ENCODE measurements around the gene TNFAIP8L2. TPM values are rescaled to one million over a fixed set of nuclear protein-coding genes. Genes with fewer than 3 reads are reported as not detected.
"Not testable (repeated sequence)": the region's sequence is repeated elsewhere in the genome, so short reads cannot be mapped to it uniquely, and the experiment has no call there.

TNFAIP8L2 gene
- total and polyA plus RNA-seq, 2 of the 8 experiments (the other 6 are each of a cell fraction or from before 2014, with no cell fraction given), result not detected

DNA sequence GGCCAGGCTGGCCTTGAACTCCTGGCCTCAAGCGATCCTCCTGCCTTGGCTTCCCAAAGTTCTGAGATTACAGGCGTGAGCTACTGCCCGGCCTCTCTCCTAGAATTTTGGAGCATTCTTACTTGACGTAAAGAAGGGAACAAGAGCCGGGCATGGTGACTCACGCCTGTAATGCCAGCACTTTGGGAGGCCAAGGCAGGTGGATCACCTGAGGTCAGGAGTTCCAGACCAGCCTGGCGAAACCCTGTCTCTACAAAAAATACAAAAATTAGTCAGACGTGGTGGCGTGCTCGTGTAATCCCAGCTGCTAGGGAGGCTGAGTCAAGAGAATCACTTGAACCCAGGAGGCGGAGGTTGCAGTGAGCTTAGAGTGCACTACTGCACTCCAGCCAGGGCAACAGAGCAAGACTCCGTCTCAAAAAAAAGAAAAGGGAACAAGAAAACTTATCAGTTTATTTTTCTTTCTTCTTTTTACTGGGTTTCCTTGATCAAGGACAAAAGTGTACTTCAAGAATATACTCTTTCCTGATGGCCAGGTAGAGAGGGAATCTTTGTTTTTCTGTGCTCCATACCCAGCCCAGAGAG is 49.0 kb downstream of the TNFAIP8L2 start:
- WGBS, 2 experiments (ENCODE audit: extremely low coverage in 1 of 2, insufficient coverage in 1 of 2, insufficient read length in 1 of 2, insufficient replicate concordance in 2 of 2, low coverage in 1 of 2, low lambda C conversion rate in 2 of 2, missing lambda C conversion rate in 1 of 2), result 92% methylated on average over 12 of the region's 12 CpGs; no CpG with 5 or more reads in 1 of the 2 experiments
- not testable (repeated sequence) for H3K4me2 ChIP-seq (ENCODE audit: insufficient read depth in 1 of 2, low read depth in 2 of 2, low read length in 2 of 2); H3K9me3 ChIP-seq (ENCODE audit: insufficient read depth in 2 of 2, low read depth in 1 of 2, low read length in 1 of 2); H2BK15ac ChIP-seq (ENCODE audit: low read length); H4K20me1 ChIP-seq (replicated peaks in 1 of 2; ENCODE audit: control insufficient read depth in 1 of 2, insufficient read depth in 2 of 2, low read length in 2 of 2); H3K14ac ChIP-seq (ENCODE audit: insufficient read length); H2AK5ac ChIP-seq (ENCODE audit: low read depth, low read length); H4K5ac ChIP-seq (ENCODE audit: insufficient read length, low read depth, low read length); H3K4me1 ChIP-seq (replicated peaks in 1 of 4; ENCODE audit: control insufficient read depth in 3 of 4, insufficient read depth in 4 of 4, low read length in 3 of 4); H2BK5ac ChIP-seq (ENCODE audit: low read depth, low read length); H3K4ac ChIP-seq (replicated peaks; ENCODE audit: insufficient read length, low read depth, low read length); H3K18ac ChIP-seq (ENCODE audit: extremely low read depth, low read length); FAIRE-seq; H3K9ac ChIP-seq (replicated peaks in 1 of 4; ENCODE audit: extremely low read depth in 1 of 4, low read depth in 3 of 4, low read length in 3 of 4); H3K27me3 ChIP-seq (replicated peaks in 1 of 4; ENCODE audit: control insufficient read depth in 3 of 4, extremely low read depth in 1 of 4, insufficient read depth in 3 of 4, low read length in 3 of 4); H4K8ac ChIP-seq (ENCODE audit: extremely low read depth, insufficient read depth, low read length); H2BK20ac ChIP-seq (ENCODE audit: low read length); H3K23ac ChIP-seq (ENCODE audit: insufficient read length); H2AFZ ChIP-seq (ENCODE audit: low read length); H2BK12ac ChIP-seq (ENCODE audit: low read depth, low read length); H3K79me1 ChIP-seq (ENCODE audit: low read depth, low read length); H3K4me3 ChIP-seq (ENCODE audit: extremely low read depth in 1 of 4, insufficient read depth in 2 of 4, low read depth in 3 of 4, low read length in 4 of 4); DNase-seq (ENCODE audit: low read depth in 1 of 2, low spot score in 2 of 2); H3K23me2 ChIP-seq (ENCODE audit: low read depth, low read length); H4K91ac ChIP-seq (replicated peaks; ENCODE audit: insufficient read length, low read length); H3K27ac ChIP-seq (ENCODE audit: low read depth, low read length); H3K56ac ChIP-seq (replicated peaks; ENCODE audit: insufficient read length, low read depth, low read length); H2BK120ac ChIP-seq (replicated peaks; ENCODE audit: low read depth, low read length)
- Histone ChIP-seq H3K79me2 (ENCODE audit: control insufficient read depth in 1 of 2, insufficient read depth in 2 of 2, low read length in 2 of 2) (peaks cover 22 to 87% of the 10 kb centered on the region in 2 experiments), H3K36me3 (ENCODE audit: control insufficient read depth in 2 of 4, insufficient read depth in 4 of 4, low read length in 3 of 4) (peaks cover 6 to 40% (median 19%) of the 10 kb centered on the region in 4 experiments; a peak in 5 of 8 replicates)
- CTCF ChIA-PET (ENCODE audit: partially characterized antibody), result interaction anchor here (0.9 to 2.1 kb wide), 3 partner anchors 9 to 47 kb away, joined by 3 to 7 read pairs (median 3); no protein-coding TSS in a partner anchor
- POLR2A ChIA-PET (ENCODE audit: partially characterized antibody), result interaction anchor here (1.0 to 2.8 kb wide), 3 partner anchors 10 to 51 kb away, joined by 3 to 14 read pairs (median 3); no protein-coding TSS in a partner anchor

Other genes with a start within 250 kb of the TNFAIP8L2 start
- gene SETDB1, start 230.3 kb upstream of the TNFAIP8L2 start, total RNA-seq (2021; fragmentation: NEBNext Ultra II Directional; extraction: Animal tissue kit (Norgen Biotek cat#: 25700)), result 48.8 and 49.9 TPM in 2 replicates
- gene SETDB1, start 230.3 kb upstream of the TNFAIP8L2 start, polyA plus RNA-seq (2011; rRNA removed), result 26.9 and 27.5 TPM in 2 replicates
- gene CERS2, start 181.8 kb upstream of the TNFAIP8L2 start, total RNA-seq (2021; fragmentation: NEBNext Ultra II Directional; extraction: Animal tissue kit (Norgen Biotek cat#: 25700)), result 237 and 241 TPM in 2 replicates
- gene CERS2, start 181.8 kb upstream of the TNFAIP8L2 start, polyA plus RNA-seq (2011; rRNA removed), result 153 and 216 TPM in 2 replicates
- gene ANXA9, start 174.4 kb upstream of the TNFAIP8L2 start, total RNA-seq (2021; fragmentation: NEBNext Ultra II Directional; extraction: Animal tissue kit (Norgen Biotek cat#: 25700)), result 1.5 and 1.8 TPM in 2 replicates
- 3.3 and 3.5 TPM in 2 replicates for gene ANXA9, start 174.4 kb upstream of the TNFAIP8L2 start, polyA plus RNA-seq (2011; rRNA removed)
- 10.6 and 11.4 TPM in 2 replicates for gene MINDY1, start 149.7 kb upstream of the TNFAIP8L2 start, total RNA-seq (2021; fragmentation: NEBNext Ultra II Directional; extraction: Animal tissue kit (Norgen Biotek cat#: 25700))
- 10.3 and 11.5 TPM in 2 replicates for gene MINDY1, start 149.7 kb upstream of the TNFAIP8L2 start, polyA plus RNA-seq (2011; rRNA removed)
- 27.5 and 32.8 TPM in 2 replicates for gene PRUNE1, start 148.2 kb upstream of the TNFAIP8L2 start, total RNA-seq (2021; fragmentation: NEBNext Ultra II Directional; extraction: Animal tissue kit (Norgen Biotek cat#: 25700))
- 42.8 and 54.2 TPM in 2 replicates for gene PRUNE1, start 148.2 kb upstream of the TNFAIP8L2 start, polyA plus RNA-seq (2011; rRNA removed)
- gene BNIPL, start 120.1 kb upstream of the TNFAIP8L2 start, total RNA-seq (2021; fragmentation: NEBNext Ultra II Directional; extraction: Animal tissue kit (Norgen Biotek cat#: 25700)), result 2.3 and 2.4 TPM in 2 replicates
- 3.3 and 3.5 TPM in 2 replicates for gene BNIPL, start 120.1 kb upstream of the TNFAIP8L2 start, polyA plus RNA-seq (2011; rRNA removed)
- 3.0 and 5.0 TPM in 2 replicates for gene C1orf56, start 108.9 kb upstream of the TNFAIP8L2 start, total RNA-seq (2021; fragmentation: NEBNext Ultra II Directional; extraction: Animal tissue kit (Norgen Biotek cat#: 25700))
- 3.4 and 5.6 TPM in 2 replicates for gene C1orf56, start 108.9 kb upstream of the TNFAIP8L2 start, polyA plus RNA-seq (2011; rRNA removed)
- gene CDC42SE1, start 97.0 kb upstream of the TNFAIP8L2 start, total RNA-seq (2021; fragmentation: NEBNext Ultra II Directional; extraction: Animal tissue kit (Norgen Biotek cat#: 25700)), result 67.8 and 74.1 TPM in 2 replicates
- gene CDC42SE1, start 97.0 kb upstream of the TNFAIP8L2 start, polyA plus RNA-seq (2011; rRNA removed), result 29.0 and 30.5 TPM in 2 replicates
- 18.1 and 19.2 TPM in 2 replicates for gene MLLT11, start 96.3 kb upstream of the TNFAIP8L2 start, total RNA-seq (2021; fragmentation: NEBNext Ultra II Directional; extraction: Animal tissue kit (Norgen Biotek cat#: 25700))
- gene MLLT11, start 96.3 kb upstream of the TNFAIP8L2 start, polyA plus RNA-seq (2011; rRNA removed), result 10.2 and 13.7 TPM in 2 replicates
- 1.9 and 2.4 TPM in 2 replicates for gene GABPB2, start 85.9 kb upstream of the TNFAIP8L2 start, total RNA-seq (2021; fragmentation: NEBNext Ultra II Directional; extraction: Animal tissue kit (Norgen Biotek cat#: 25700))
- gene GABPB2, start 85.9 kb upstream of the TNFAIP8L2 start, polyA plus RNA-seq (2011; rRNA removed), result 1.4 and 1.8 TPM in 2 replicates
- gene SEMA6C, start 10.0 kb upstream of the TNFAIP8L2 start, total RNA-seq (2021; fragmentation: NEBNext Ultra II Directional; extraction: Animal tissue kit (Norgen Biotek cat#: 25700)), result 15.7 and 17.5 TPM in 2 replicates
- 12.2 and 22.7 TPM in 2 replicates for gene SEMA6C, start 10.0 kb upstream of the TNFAIP8L2 start, polyA plus RNA-seq (2011; rRNA removed)
- gene LYSMD1, start 9.3 kb downstream of the TNFAIP8L2 start, total RNA-seq (2021; fragmentation: NEBNext Ultra II Directional; extraction: Animal tissue kit (Norgen Biotek cat#: 25700)), result 4.9 and 6.0 TPM in 2 replicates
- gene LYSMD1, start 9.3 kb downstream of the TNFAIP8L2 start, polyA plus RNA-seq (2011; rRNA removed), result 2.4 and 2.5 TPM in 2 replicates
- gene SCNM1, start 9.5 kb downstream of the TNFAIP8L2 start, total RNA-seq (2021; fragmentation: NEBNext Ultra II Directional; extraction: Animal tissue kit (Norgen Biotek cat#: 25700)), result 44.5 and 46.2 TPM in 2 replicates
- 13.6 and 17.3 TPM in 2 replicates for gene SCNM1, start 9.5 kb downstream of the TNFAIP8L2 start, polyA plus RNA-seq (2011; rRNA removed)
- not detected in 2 replicates for gene TMOD4, start 19.3 kb downstream of the TNFAIP8L2 start, total RNA-seq (2021; fragmentation: NEBNext Ultra II Directional; extraction: Animal tissue kit (Norgen Biotek cat#: 25700))
- gene TMOD4, start 19.3 kb downstream of the TNFAIP8L2 start, polyA plus RNA-seq (2011; rRNA removed), result 0.42 and 0.63 TPM in 2 replicates
- 114 and 121 TPM in 2 replicates for gene VPS72, start 33.5 kb downstream of the TNFAIP8L2 start, total RNA-seq (2021; fragmentation: NEBNext Ultra II Directional; extraction: Animal tissue kit (Norgen Biotek cat#: 25700))
- gene VPS72, start 33.5 kb downstream of the TNFAIP8L2 start, polyA plus RNA-seq (2011; rRNA removed), result 86.6 and 86.8 TPM in 2 replicates
- 72.5 and 87.5 TPM in 2 replicates for gene PIP5K1A, start 41.9 kb downstream of the TNFAIP8L2 start, total RNA-seq (2021; fragmentation: NEBNext Ultra II Directional; extraction: Animal tissue kit (Norgen Biotek cat#: 25700))
- 96.0 and 105 TPM in 2 replicates for gene PIP5K1A, start 41.9 kb downstream of the TNFAIP8L2 start, polyA plus RNA-seq (2011; rRNA removed)
- gene PSMD4, start 98.1 kb downstream of the TNFAIP8L2 start, total RNA-seq (2021; fragmentation: NEBNext Ultra II Directional; extraction: Animal tissue kit (Norgen Biotek cat#: 25700)), result 216 and 226 TPM in 2 replicates
- 284 and 293 TPM in 2 replicates for gene PSMD4, start 98.1 kb downstream of the TNFAIP8L2 start, polyA plus RNA-seq (2011; rRNA removed)
- 43.0 and 45.9 TPM in 2 replicates for gene ZNF687, start 125.7 kb downstream of the TNFAIP8L2 start, total RNA-seq (2021; fragmentation: NEBNext Ultra II Directional; extraction: Animal tissue kit (Norgen Biotek cat#: 25700))
- 69.9 and 91.9 TPM in 2 replicates for gene ZNF687, start 125.7 kb downstream of the TNFAIP8L2 start, polyA plus RNA-seq (2011; rRNA removed)
- gene PI4KB, start 170.8 kb downstream of the TNFAIP8L2 start, total RNA-seq (2021; fragmentation: NEBNext Ultra II Directional; extraction: Animal tissue kit (Norgen Biotek cat#: 25700)), result 30.1 and 31.0 TPM in 2 replicates
- gene PI4KB, start 170.8 kb downstream of the TNFAIP8L2 start, polyA plus RNA-seq (2011; rRNA removed), result 33.1 and 37.1 TPM in 2 replicates
- 57.6 and 59.7 TPM in 2 replicates for gene RFX5, start 190.6 kb downstream of the TNFAIP8L2 start, total RNA-seq (2021; fragmentation: NEBNext Ultra II Directional; extraction: Animal tissue kit (Norgen Biotek cat#: 25700))
- 27.8 and 29.9 TPM in 2 replicates for gene RFX5, start 190.6 kb downstream of the TNFAIP8L2 start, polyA plus RNA-seq (2011; rRNA removed)
- 15.3 and 20.0 TPM in 2 replicates for gene SELENBP1, start 216.1 kb downstream of the TNFAIP8L2 start, total RNA-seq (2021; fragmentation: NEBNext Ultra II Directional; extraction: Animal tissue kit (Norgen Biotek cat#: 25700))
- 32.4 and 39.4 TPM in 2 replicates for gene SELENBP1, start 216.1 kb downstream of the TNFAIP8L2 start, polyA plus RNA-seq (2011; rRNA removed)
- gene PSMB4, start 242.9 kb downstream of the TNFAIP8L2 start, total RNA-seq (2021; fragmentation: NEBNext Ultra II Directional; extraction: Animal tissue kit (Norgen Biotek cat#: 25700)), result 422 and 430 TPM in 2 replicates
- 1,009 and 1,098 TPM in 2 replicates for gene PSMB4, start 242.9 kb downstream of the TNFAIP8L2 start, polyA plus RNA-seq (2011; rRNA removed)

Measured in H1 (cell line).